ENCODE results near the gene NR1H2.
A peak's percentile ranks its signal among the peaks of the same experiment; 100 is the strongest.
"Not testable (repeated sequence)": the region's sequence is repeated elsewhere in the genome, so short reads cannot be mapped to it uniquely, and the experiment has no call there.

NR1H2 gene

DNA sequence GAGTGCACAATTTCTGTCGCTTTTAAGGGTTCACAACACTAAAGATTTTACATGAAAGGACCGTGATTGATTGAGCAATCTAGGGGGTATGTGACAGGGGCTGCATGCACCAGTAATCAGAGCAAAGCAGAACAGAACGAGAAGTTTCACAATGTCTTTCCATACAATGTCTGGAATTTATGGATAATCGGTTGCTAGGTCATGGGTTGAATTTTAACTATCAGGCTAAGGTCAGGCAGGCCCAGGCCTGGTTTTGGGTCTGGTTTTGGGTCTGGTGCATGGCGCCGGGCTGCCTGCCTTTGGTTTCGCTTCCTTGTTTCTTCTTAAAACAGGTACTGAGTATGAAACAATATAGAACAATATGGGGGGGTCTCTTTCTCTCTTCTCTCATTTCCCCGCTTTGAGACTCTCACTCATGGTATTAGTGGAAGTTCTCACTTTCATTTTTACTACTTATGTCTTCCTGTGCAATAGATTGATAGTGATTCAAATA lies 29.1 kb upstream of the NR1H2 start:
- DNase-seq (ENCODE audit: low read depth) = not testable (repeated sequence)

DNA sequence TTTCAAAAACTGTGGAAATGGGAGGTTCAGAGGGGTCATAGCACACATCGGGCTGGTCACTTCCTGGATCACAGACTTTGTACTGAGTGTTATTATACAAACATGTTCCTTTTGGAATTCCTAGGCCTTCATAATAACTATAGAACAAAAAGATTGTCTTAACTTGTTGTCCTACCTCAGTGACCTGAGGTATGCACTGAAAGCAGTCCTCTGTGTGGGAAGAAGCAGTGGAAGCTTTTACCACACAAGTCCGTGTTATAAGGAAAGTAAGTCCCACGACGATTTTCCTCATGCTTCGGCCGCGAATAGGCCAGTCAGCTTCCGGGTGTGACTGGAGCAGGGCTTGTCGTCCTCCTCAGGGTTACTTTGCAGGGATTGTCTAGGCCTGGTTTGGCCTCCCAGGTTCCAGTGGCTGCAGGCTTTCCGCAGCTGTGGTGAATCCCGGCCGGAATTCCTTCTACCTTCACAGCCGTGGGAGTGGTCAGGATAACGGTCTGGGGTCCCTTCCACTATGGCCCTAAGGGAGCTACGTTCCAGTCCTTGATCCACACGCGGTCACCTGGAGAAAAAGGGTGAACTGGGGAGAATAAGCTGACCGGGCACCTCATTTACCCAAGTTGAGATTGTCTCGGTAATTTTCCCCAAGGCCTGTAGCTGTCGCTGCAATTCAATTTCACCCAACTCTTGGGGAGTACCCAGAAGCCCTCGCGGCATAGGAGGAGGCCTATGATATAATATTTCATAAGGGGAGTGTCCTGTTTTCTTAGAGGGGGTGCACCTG lies 26.8 kb upstream of the NR1H2 start:
- no peak for DNase-seq (ENCODE audit: low read depth)

DNA sequence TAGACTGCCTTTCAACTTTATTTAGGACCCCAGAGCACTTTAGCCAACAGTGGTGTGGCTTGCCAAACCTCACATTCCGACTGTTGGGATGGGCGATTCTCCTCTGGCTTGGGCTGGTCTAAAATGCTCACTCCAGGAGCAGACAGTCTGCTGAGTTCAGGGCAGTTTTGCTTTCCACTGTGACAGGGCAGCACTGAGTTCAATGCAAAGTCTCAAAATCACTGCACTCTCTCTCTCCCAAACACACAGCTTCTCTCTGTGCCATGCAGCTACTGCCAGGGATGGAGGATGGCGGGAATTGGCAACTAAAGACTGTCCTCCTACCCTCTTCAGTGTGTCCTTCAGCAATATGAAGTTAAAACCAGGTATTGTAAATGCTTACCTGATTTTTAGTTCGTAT lies 24.0 kb upstream of the NR1H2 start:
- no peak for DNase-seq (ENCODE audit: low read depth)

DNA sequence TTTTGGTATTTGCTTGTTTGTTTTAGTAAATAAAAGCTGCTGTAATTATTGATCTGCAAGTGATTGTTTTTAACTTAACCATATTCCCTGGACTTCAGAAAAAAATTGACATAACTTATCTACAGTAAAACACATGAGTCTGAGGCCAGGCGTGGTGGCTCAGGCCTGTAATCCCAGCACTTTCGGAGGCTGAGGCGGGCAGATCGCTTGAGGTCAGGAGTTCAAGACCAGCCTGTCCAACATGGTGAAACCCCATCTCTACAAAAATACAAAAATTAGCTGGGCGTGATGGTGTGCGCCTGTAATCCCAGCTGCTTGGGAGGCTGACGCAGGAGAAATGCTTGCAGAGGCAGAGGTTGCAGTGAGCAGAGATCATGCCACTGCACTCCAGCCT lies 22.8 kb upstream of the NR1H2 start:
- not testable (repeated sequence) for DNase-seq (ENCODE audit: low read depth)

DNA sequence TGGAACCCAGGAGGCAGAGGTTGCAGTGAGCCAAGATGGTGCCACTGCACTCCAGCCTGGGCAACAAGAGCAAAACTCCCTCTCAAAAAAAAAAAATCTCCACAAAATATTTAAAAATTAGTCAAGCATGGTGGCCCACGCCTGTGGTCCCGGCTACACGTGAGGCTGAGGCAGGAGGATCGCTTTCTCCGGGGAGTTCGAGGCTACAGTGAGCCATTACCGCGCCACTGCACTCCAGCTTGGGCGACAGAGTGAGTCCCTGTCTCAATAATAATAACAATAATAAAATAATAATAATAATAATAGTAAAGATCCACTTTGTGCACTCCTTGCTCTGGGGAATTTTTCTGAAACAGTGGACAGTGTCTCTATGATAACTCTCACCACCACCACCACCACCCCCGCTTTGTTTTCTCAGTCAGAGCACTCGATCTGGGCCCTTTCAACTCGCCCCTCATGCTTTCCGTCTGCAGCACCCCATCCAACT lies 19.5 kb upstream of the NR1H2 start:
- no peak for DNase-seq (ENCODE audit: low read depth)

DNA sequence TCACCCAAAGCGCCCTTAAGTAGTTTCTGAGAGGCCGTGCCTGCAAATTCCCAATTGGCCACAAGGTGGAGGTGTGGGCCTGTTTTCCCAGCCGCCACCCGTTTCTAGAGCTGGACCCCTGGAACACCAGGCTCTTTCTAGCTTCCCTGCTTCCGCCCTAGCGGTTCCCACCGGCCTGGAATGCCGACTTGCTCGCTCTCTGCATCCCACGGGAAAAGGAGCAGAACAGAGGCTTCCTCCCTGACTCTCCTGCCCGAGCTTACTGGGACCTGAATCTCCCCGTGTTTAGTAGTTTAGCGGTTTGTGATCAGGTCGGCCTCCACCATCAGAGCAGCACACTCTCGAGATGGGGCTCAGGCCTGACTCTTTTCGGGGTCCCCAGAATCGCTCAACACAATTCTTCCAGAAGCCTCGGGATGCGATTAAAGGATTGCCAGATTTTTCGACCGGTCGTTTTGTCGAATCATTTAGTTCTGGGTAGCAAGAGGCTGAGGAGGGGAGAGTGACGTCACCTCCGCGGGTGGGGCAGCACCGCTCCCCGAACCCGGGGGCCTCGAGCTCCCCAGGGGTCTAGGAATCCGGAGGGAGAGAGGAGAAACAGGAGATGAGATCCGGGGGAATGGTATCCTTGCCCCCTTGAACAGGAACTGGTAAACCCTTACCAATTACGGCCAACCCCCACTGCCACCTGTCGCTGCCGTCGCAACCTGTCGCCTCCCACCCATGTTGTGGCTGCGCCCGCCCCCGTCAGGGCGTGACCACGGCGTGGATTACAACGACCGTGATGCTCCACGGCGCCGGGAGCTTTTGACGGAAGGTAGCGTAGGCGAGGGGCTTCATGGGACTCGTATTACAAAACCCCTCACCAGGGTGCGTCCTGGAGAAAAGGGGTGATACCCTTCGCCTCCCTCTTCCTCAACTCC lies 18.8 kb upstream of the NR1H2 start:
- DNase-seq (ENCODE audit: low read depth) = peak; percentile 51

DNA sequence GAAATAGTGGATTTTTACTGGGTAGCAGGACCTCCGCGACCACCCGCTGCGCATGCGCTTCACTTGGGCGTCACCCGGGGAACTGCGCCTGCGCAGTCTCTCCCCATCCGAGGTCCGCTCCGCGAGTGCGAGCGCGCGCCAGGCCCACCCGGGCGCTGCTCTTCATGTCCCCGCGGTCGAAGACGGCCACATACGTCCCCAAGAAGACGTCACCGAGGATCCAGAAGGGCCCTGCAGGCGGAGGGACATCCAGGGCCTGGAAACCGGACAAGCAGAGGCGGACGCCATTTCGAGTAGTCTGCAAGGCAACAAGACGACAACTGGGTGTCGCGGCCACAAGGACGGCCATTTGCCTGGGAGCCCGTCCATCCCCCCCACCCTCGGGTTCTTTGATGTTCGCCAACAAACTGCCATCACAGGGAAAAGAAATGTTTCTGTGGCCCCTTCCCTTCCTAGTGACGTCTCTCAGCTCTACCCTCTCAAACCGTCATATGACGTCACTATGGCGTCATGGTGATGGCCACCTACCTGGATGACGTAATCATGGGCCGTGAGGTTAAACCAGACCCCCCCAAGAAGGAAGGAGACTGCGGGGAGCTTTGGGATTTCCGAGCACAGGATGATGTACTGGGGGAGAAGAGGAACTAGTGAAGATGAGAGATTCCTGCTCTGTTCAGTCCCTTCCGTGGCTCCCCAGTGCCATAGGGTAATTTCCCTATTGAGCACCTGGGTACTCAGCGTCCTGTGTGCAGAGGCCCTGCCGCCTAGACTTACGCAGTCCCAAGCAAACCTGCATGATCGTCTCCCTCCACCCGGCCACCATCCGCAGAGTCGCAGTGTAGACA lies 17.6 kb upstream of the NR1H2 start:
- DNase-seq (ENCODE audit: low read depth) = no peak

DNA sequence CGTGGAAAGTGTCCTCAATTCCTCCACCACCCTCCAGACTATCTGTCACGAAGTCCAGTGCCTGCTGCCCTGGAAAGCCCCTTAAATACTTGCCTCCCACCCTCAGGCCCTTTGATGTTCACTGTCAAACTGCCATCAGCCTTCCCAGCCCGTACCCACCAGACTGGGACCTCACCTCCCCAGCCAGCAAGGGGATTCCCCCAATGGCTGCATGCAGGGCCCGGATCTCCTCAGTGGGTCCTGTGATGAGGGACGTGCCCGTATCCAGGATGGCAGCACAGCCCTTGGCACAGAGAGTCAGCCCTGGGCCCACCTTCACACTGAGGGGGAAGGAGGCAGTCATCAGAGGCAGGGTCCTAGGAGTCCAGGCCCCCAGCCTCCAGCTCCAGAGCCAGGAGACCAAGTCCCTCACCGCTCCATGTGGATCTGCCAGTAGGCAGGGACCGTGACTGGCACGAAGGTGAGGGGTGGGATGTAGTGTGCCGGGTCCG lies 16.9 kb upstream of the NR1H2 start:
- no peak for DNase-seq (ENCODE audit: low read depth)

DNA sequence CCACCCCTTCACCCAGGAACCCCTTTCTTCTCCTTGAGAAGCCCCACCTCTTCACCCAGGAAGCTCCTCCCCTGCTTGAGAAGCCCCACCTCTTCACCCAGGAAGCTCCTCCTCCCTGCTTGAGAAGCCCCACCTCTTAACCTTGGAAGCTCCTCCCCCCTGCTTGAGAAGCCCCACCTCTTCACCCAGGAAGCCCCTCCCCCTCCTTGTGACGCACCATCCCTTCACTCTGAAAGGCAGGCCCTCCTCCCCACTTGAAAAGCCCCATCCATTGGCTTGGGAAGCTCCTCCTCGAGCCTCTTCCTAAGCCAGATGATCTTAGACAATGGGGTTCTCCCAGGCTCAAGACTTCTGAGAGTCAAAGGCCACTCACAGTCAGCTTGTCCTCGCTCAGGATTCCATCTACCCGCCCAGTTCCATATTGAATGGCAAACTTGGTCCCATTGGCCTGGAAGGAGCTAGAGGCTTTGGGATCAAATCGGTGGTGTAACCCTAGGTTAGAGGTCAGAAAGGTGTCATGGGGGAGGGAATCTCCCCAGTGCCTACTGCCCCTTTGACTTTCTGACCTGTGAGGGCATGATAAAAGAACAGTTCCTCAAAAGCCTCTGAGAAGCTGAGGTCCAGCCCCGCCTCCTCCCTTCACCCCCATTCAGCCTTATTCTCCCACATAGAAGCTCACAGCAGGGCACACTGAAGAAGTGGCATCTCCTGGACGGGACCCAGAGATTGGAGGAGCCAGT lies 14.8 kb upstream of the NR1H2 start:
- DNase-seq (ENCODE audit: low read depth) = no peak

DNA sequence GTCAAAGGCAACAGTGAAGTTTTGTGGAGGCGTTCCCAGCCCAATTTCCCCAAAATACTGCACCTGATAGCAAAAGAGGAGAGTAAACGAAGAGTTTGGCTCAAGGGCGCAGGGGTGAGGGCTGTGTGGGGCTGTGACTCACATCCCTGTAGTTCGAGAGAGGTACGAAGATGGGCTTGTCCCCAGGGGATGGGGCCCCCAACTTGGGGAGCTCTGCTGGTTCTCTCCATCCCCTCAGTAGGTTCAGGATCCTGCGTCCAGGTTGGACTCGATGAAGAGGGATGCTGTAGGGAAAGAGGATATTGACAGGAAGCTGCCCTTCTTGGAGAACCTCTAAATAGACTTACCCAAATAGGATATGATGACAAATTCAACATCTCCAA lies 14.2 kb upstream of the NR1H2 start:
- DNase-seq (ENCODE audit: low read depth) = no peak

DNA sequence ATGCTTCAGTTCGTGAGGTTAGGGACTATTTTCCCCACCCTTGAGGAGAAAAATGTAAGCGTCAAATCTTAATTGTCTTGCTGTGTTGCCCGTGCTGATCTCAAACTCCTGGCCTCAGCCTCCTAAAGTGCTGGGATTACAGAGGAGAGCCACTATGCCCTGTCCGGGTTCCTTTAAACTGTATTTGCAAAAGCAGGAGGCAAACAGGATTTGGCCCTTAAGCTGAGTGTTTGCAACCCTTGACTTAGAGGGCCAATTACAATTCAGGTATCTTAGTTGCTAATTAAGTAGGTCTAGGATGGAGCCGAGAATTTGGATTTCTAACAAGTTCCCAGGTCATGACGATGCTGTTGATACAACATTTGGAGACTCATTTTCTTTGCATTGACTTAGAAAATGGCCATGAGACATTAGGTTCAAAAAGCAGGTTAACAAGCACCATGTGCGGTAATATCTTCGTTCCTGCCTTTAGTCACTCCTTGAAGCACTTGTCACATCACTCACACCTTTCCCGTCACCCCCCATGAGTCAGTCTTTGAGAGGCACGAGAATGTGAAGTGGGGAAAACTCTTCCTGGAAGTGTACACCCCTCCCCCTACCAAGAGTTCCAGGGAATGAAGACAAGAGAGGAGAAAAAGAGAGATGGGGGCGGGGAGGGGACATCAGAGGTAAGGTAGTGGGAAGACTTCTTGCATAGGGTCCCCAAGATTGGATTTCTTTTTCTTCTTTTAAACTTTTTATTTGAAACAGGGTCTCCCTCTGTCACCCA lies 13.4 kb upstream of the NR1H2 start:
- DNase-seq (ENCODE audit: low read depth) = no peak

DNA sequence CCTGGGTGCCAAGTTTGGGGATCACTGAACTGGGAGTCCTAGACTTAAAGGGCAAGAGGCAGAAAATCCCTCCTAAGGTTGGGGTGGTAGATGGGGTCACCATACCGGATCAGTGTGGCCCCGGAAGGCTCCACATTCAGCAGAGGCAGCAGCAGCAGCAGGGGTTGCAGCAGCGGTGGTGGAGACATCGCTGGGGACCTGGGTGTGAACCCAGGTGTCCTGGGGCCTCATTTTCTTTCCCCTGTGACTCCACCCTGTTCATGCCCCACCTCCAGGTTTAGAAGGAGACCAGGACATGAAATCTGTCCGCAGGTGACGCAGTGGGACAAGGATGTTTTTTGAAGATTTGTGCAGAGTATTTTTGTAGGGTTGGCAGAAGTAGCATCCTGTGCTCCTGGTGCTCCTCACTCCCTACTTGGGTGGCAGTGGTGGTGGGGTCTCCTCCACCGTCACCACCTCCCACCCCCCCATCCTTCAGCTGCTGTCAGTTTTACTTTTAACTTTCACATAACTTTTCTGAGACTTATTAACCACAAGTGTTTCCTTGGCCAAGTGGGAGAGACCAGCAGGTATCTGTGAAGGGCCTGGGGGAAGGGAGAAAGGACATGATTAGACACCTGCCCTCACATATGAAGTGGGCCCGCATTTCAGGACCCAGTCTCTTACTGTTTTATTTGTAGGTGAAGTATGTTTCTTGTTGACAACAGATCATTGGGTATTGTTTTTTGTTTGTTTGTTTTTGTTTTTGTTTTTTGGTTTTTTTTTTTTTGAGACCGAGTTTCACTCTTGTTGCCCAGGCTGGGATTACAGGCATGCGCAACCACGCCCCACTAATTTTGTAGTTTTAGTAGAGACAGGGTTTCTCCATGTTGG lies 10.6 kb upstream of the NR1H2 start, which contains the start of gene NAPSA:
NAPSA (minus strand) TSS at position 206 of the 873 bp plus-strand sequence; CDS start at position 188, 18 bp downstream.
- DNase-seq (ENCODE audit: low read depth) = no peak

DNA sequence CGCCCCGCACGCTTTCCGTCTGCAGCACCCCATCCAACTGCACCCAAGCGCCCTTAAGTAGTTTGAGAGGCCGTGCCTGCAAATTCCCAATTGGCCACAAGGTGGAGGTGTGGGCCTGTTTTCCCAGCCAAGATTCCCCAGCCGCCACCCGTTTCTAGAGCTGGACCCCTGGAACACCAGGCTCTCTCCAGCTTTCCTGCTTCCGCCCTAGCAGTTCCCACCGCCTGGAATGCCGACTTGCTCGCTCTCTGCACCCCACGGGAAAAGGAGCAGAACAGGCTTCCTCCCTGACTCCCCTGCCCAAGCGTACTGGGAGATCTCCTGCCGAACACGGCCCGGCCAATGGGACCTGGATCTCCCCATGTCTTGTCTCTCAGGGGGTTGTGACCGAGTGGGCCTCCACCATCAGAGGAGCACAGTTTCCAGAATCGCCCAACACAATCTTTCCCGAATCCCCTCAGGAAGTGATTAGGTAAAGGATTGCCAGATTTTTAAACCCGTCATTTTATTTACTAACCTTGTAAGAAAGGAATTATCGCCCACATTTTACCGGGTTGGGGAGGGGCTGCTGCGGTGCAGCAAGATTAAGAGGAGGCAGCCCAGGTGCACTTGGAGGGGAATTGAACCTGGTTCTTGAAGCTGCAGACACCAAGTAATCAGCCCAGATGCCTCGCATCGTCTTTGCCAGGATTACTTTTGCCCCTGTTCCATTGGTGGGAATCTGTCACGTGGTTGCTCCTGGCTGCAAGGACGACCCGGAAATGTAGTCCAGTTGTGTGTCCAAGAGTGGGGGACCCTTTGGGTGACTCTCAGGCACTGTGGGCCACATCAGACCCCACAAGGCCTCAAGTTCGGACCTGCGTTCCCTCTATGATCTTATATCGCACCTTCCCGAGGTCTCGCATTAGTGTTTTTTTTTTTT lies 7.3 kb upstream of the NR1H2 start:
- DNase-seq (ENCODE audit: low read depth) = peak; percentile 84

DNA sequence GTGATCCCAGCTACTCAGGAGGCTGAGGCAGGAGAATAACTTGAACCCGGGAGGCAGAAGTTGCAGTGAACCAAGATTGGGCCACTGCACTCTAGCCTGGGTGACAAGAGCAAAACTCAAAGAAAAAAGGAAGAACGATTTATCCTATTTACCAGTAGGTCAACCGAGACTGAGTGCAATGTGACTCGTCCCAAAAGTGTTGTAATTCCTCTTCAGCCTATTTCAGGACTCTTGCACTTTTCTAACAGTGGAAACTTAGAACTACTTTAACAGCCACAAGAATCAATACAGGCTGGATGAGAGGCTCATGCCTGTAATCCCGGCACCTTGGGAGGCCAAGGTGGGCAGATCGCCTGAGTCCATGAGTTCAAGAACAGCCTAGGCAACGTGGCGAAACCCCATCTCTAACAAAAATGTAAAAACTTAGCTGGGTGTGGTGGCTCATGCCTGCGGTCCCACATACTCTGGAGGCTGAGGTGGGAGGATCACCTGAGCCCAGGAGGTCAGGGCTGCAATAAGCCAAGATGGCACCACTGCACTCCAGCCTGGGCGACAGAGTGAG lies 4.3 kb upstream of the NR1H2 start:
- no peak for DNase-seq (ENCODE audit: low read depth)

DNA sequence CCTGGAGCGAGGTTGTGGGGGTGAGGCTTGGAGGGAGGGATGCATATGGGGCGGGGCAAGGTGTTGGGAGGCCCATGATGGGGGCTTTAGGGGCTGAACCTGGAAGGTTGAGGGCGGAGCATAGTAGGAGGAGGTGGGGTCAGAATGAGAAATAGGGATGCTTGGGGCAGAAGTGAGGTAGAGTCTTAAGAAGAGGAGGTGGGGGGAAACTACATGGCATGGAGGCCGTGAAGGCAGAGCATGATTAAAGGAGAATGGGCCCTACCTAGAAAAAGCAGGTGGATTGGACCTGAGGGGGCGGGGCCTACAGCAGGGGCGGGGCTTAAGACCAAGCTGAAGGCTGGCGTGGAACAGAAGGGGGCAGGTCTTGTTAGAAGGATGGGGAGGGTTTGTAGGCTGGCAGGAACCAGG lies 799 bp downstream of the NR1H2 start:
- no peak for DNase-seq (ENCODE audit: low read depth)

DNA sequence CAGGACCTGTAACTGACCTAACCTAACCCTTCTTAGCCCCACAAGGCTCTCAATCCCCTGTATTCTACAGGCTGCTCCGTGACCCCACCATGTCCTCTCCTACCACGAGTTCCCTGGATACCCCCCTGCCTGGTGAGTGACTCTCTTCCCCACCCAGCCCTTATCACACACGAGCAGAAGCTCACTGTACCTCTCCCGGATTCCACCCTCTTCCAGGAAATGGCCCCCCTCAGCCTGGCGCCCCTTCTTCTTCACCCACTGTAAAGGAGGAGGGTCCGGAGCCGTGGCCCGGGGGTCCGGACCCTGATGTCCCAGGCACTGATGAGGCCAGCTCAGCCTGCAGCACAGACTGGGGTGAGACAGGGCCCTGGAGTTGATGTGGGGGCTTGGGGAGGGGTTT lies 1.3 kb downstream of the NR1H2 start:
- no peak for DNase-seq (ENCODE audit: low read depth)

DNA sequence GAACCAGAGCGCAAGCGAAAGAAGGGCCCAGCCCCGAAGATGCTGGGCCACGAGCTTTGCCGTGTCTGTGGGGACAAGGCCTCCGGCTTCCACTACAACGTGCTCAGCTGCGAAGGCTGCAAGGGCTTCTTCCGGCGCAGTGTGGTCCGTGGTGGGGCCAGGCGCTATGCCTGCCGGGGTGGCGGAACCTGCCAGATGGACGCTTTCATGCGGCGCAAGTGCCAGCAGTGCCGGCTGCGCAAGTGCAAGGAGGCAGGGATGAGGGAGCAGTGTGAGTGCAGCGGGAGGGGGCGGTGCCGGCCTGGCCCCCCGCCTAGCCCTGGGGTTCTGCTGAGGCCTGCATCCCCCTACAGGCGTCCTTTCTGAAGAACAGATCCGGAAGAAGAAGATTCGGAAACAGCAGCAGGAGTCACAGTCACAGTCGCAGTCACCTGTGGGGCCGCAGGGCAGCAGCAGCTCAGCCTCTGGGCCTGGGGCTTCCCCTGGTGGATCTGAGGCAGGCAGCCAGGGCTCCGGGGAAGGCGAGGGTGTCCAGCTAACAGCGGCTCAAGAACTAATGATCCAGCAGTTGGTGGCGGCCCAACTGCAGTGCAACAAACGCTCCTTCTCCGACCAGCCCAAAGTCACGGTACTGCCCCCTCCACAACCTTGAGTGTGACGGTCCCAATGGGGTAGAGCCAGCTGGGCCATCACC lies 2.1 kb downstream of the NR1H2 start:
- DNase-seq (ENCODE audit: low read depth) = no peak
